Stimulated activated CD8-positive, alpha-beta memory T cell treated with anti-CD3 and anti-CD28 coated beads, Interleukin-15, amount 100 ng/mL, for 1 hour (primary cell): ENCODE results near the gene TAF4.

Source experiments
- DNase-seq: peaks from one replicate; pipeline ENCODE4 v3.0.0-alpha.2; 2020; ENCODE audit warnings: low read depth

Gene TAF4

DNA sequence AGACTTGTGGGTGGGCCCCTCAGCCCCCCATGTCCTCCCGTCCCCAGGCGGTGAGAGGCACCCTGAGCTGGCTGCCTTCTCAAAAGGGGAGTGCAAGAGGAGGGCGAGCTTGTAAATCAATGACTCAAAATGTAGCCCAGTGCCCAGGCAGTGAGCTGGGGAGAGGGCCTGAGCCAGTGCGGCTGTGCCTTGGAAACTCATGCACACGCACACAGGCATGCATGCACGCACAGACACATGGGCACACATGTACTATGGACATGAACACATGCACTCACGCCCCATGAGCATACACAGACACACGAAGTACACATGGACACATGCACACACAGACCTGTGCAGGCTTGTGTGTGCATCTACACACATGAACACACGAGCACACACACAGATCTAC lies 133.5 kb downstream of the TAF4 start:
- DNase-seq, result no peak

- no peak for DNase-seq
Observed at GRCh38 chr20:61931476-61932198, 134.0 kb downstream of the TAF4 start.

- no peak for DNase-seq
Observed at GRCh38 chr20:61930776-61931475, 134.8 kb downstream of the TAF4 start.

GRCh38 chr20:61929971-61930666 lies 135.6 kb downstream of the TAF4 start:
- no peak for DNase-seq

GRCh38 chr20:61929561-61929960 lies 136.1 kb downstream of the TAF4 start:
- no peak for DNase-seq

DNA sequence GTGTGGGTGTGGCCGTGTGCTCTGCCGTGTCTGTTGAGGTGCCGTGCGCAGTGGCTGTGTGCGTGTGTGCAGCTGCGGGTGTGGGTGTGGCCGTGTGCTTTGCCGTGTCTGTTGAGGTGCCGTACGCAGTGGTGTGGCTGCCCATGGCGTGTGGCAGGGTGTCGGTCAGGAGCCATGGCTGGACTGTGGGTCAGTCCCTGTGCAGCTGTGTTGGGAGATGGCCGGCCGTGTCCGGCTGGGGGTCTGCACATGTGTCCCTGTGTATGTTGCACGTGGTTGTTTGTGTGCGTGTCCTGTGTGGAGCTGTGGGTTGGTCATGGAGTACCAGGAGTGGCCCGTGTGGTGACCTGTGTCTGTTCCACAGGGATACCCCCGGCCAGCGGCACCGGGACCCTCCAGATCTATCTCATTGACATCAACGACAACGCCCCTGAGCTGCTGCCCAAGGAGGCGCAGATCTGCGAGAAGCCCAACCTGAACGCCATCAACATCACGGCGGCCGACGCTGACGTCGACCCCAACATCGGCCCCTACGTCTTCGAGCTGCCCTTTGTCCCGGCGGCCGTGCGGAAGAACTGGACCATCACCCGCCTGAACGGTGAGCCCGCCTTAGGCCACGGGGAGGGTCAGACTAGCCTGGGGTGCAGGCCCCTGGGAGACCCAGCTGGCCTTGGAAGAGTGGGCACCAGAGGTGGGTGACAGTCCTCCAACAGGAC lies 137.7 kb downstream of the TAF4 start:
- DNase-seq, result no peak

DNA sequence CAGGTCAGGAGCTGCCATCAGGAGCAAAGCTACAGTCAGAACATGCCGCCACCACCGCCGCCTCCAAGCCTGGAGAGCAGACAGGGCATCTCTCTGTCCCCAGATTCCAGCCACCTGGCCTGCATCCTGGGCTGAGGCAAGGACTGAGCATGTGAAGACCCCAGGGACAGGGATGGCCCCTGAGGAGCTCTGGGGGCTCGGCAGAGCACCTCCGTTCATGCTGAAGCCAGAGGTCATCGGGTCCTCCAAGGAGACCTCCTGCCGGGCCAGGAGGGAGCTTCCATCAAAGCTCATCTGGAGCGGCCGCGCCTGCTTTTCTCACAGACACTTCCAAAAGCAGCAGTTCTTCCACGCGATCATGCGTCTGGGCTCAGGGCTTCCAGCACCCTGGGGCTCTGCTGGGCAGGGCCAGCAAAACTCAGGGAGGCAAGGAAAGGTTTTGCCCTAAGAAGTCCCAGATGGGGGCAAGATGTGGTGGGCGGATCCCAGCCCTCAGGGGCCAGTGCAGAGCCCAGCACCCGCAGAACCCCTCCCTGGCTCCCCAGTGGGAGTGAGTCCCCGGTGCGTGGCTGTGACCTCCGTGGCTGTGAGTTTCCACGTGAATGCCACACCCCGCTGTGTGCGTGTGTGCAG lies 138.4 kb downstream of the TAF4 start:
- no peak for DNase-seq

GRCh38 chr20:61926796-61927192 lies 138.9 kb downstream of the TAF4 start:
- DNase-seq, result no peak

- DNase-seq, result no peak
Observed at GRCh38 chr20:61926253-61926613, 139.4 kb downstream of the TAF4 start.

GRCh38 chr20:61925555-61926252 lies 140.0 kb downstream of the TAF4 start:
- no peak for DNase-seq

DNA sequence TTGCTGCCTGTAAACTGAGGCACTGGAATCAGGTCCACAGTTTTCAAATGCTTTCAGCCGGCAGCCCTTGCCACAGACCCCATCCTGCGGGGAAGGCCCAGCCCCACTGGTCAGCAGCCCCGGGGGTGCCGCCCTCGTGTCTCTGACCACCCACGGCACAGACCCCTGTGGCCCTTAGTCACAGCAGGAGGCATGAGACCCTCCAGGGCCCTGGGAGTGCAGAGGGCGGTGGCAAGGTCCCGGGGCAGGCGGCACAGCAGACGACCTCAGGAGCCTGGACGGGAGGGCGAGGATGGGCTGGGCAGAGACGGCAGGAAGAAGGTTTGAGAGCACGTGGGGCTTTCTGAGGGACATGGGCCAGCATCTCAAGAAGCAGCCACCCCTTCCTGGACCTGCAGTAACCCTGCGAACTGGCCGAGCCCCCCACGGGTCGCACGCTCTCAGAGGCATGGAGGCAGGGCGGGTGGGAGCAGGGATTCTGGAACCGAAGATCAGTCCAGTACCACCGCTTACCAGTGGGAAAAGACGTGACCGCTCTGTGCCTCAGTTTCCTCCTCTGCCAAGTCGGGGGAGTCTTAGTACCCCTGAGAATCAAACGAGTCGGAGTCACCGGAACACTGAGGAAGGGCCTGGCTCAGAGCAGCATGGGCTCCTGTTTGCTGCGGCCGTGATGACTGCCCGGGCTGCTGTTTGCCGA lies 140.7 kb downstream of the TAF4 start:
- no peak for DNase-seq
